ENCODE data around the gene SSBP3.

The SSBP3 gene

DNA sequence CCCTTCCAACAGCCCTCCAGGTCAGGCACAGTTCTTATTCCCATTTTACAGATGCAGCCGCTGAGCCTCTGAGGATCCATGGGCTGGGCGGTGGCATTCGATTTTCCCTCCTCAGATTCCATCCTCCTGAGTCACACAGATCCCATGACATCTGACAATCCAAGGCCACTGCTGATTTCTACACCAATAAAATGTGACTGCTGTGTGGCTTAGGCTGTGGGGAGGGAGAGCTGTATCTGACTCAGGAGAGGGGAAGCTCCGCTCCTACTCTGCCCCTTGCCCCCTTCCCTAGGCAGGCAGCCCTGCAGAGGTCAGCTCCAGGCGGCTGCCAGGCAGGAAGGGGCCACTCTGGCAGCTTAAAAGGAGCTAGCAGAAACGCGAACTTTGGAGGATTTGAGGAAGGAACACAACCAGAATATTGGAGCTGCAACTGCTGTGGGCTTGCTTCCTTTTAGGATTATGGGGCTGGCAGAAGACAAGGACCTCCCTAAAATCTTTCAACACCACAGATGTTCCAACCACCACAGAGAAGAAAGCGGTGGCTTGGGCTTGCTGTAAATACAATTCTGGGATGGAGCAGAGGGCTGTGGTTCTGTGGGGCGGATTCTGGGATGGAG is 156.3 kb downstream of the SSBP3 start:
- DNase-seq (ENCODE audit: low spot score): no peak

DNA sequence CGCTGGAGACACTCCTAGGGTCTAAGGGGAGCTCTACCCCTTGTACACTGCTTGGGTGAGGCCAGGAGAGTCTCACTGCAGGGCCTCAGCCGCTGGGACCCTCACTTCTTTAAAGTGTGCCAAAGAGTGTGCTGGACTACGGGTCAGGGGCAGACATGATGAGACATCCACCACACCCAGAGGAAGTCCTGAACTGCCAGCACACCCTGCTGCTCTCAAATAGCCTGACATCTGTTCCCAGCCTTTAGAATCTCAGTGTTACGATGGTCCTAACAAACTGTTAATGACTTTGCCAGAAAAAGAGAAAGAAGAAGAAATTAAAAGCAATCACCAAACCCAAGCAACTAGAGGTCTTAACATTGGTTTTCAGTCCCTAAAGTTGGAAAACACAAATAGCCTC is 157.2 kb downstream of the SSBP3 start:
- no peak for TF ChIP-seq CTCF (IDR thresholded peaks at IDR 0.05; ENCODE audit: extremely low read depth, missing control alignments)
- DNase-seq (ENCODE audit: low spot score): no peak

More for the DNA sequence above, 156.3 kb downstream of the SSBP3 start:
- no peak for TF ChIP-seq CTCF (IDR thresholded peaks at IDR 0.05; ENCODE audit: extremely low read depth, missing control alignments)

GRCh38 chr1:54247863-54248515 is 158.2 kb downstream of the SSBP3 start:
- TF ChIP-seq CTCF (IDR thresholded peaks at IDR 0.05; ENCODE audit: extremely low read depth, missing control alignments): no peak
- no peak for DNase-seq (ENCODE audit: low spot score)

DNA sequence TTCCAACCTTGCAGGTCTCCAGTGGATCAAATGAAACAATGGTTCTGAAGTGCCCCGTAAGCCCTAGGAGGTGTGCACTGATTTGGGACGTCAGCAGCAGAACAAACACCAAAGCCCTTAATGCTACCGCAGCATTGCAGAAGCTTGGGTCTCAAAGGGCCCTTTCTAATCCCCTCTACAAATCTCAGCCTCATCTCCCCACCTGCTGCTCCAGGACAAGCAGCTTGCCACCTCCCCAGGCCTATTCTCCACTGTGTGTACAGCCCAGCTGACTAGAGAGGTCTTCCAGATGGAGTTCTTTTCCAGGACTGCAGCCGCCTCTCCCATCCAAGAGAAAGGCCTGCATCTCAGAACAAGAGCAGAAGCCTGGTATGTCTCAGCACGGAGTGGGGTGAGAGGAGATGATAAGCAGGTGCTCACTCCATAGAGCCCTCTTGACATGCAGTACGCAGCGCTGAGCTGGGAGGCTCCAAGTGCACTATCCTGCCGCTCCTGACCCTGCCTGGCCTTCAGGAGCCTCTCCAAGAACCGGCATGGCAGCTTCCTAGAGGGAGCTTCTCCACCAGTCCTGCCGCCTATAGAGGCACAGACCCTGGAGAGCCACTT is 160.0 kb downstream of the SSBP3 start:
- TF ChIP-seq CTCF (IDR thresholded peaks at IDR 0.05; ENCODE audit: extremely low read depth, missing control alignments): no peak
- no peak for DNase-seq (ENCODE audit: low spot score)

- no peak for DNase-seq (ENCODE audit: low spot score)
- no peak for TF ChIP-seq CTCF (IDR thresholded peaks at IDR 0.05; ENCODE audit: extremely low read depth, missing control alignments)
These were observed 160.7 kb downstream of the SSBP3 start for GRCh38 chr1:54245501-54245900.

GRCh38 chr1:54244655-54245054 is 161.5 kb downstream of the SSBP3 start:
- TF ChIP-seq CTCF (IDR thresholded peaks at IDR 0.05; ENCODE audit: extremely low read depth, missing control alignments): no peak
- no peak for DNase-seq (ENCODE audit: low spot score)

DNA sequence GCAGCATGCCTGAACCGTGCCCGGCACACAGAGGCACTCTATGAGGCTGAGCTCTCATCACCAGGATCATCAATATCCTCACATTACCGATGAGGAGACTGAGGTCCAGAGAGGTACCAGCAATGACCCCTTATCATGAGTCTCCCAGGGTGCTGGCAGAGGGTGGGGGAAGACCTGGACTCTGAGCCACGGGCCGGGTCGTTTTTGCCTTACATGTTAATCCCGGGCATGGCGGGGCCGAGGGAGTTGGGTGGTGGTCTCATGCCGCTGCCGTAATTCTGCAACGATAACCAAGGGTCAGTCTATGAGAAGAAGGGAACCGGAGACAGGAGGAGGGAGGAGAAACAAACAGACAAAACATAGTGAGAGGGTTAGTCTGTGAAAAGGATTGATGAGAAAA is 163.2 kb downstream of the SSBP3 start:
- no peak for DNase-seq (ENCODE audit: low spot score)
- no peak for TF ChIP-seq CTCF (IDR thresholded peaks at IDR 0.05; ENCODE audit: extremely low read depth, missing control alignments)
